H9 (cell line): ENCODE results near the gene SRF. TPM values are rescaled to one million over a fixed set of nuclear protein-coding genes. Genes with fewer than 3 reads are reported as not detected.

Experiments
- DNase-seq: peaks from one replicate; pipeline ENCODE4 v3.0.0-alpha.2; 2017
- H2AFZ ChIP-seq: one replicate; pipeline ENCODE4 v1.6.1; 2013; ENCODE audit warnings: mild to moderate bottlenecking, low read length, control low read depth, moderate library complexity
- H2AK5ac ChIP-seq: 2 replicates; pipeline ENCODE4 v1.6.1; 2013; ENCODE audit warnings: low read length, control low read depth, mixed read lengths; ENCODE audit not compliant: insufficient read length
- H2BK120ac ChIP-seq: one replicate; pipeline ENCODE4 v1.6.1; 2013; ENCODE audit warnings: low read depth, mild to moderate bottlenecking, low read length, control low read depth, inconsistent platforms; ENCODE audit not compliant: poor library complexity, severe bottlenecking
- H2BK12ac ChIP-seq: 2 replicates; pipeline ENCODE4 v1.6.1; 2013; ENCODE audit warnings: low read length, control low read depth, mixed read lengths, low read depth; ENCODE audit not compliant: insufficient read length
- H2BK15ac ChIP-seq: 2 replicates; pipeline ENCODE4 v1.6.1; 2013; ENCODE audit warnings: low read depth, low read length, control low read depth
- H2BK20ac ChIP-seq: one replicate; pipeline ENCODE4 v1.6.1; 2013; ENCODE audit warnings: low read depth, mild to moderate bottlenecking, low read length, control low read depth, inconsistent platforms; ENCODE audit not compliant: poor library complexity, severe bottlenecking
- H2BK5ac ChIP-seq: 2 replicates; pipeline ENCODE4 v1.6.1; 2013; ENCODE audit warnings: low read length, control low read depth, mixed read lengths; ENCODE audit not compliant: insufficient read length
- H3K14ac ChIP-seq: 2 replicates; pipeline ENCODE4 v1.6.1; 2013; ENCODE audit warnings: low read length, control low read depth; ENCODE audit not compliant: insufficient read depth
- H3K18ac ChIP-seq: 2 replicates; pipeline ENCODE4 v1.6.1; 2013; ENCODE audit warnings: low read depth, mild to moderate bottlenecking, mixed read lengths, low read length, control low read depth; ENCODE audit not compliant: insufficient read length
- H3K23ac ChIP-seq: 2 replicates; pipeline ENCODE4 v1.6.1; 2013; ENCODE audit warnings: low read length, control low read depth, mixed read lengths, low read depth; ENCODE audit not compliant: insufficient read length
- H3K23me2 ChIP-seq: 2 replicates; pipeline ENCODE4 v1.6.1; 2013; ENCODE audit warnings: low read depth, mild to moderate bottlenecking, mixed read lengths, low read length, control low read depth; ENCODE audit not compliant: insufficient read length, poor library complexity, severe bottlenecking
- H3K27ac ChIP-seq: 2 replicates; pipeline ENCODE4 v1.5.1; 2013; ENCODE audit warnings: low read length, control low read depth, mixed read lengths, low read depth; ENCODE audit not compliant: insufficient read length
- H3K27me3 ChIP-seq: 2 replicates; pipeline ENCODE4 v1.6.1; 2013; ENCODE audit warnings: low read length, control low read depth, inconsistent platforms; ENCODE audit not compliant: insufficient read depth
- H3K4ac ChIP-seq: 2 replicates; pipeline ENCODE4 v1.6.1; 2013; ENCODE audit warnings: low read depth, mild to moderate bottlenecking, control low read depth, inconsistent platforms, low read length, moderate library complexity
- H3K4me1 ChIP-seq: 2 replicates; pipeline ENCODE4 v1.6.1; 2013; ENCODE audit warnings: low read length, control low read depth, inconsistent platforms; ENCODE audit not compliant: insufficient read depth
- H3K4me2 ChIP-seq: 2 replicates; pipeline ENCODE4 v1.6.1; 2013; ENCODE audit warnings: low read length, control low read depth, mixed read lengths; ENCODE audit not compliant: insufficient read length, insufficient read depth
- H3K56ac ChIP-seq: 2 replicates; pipeline ENCODE4 v1.6.1; 2013; ENCODE audit warnings: low read depth, mild to moderate bottlenecking, mixed read lengths, low read length, control low read depth; ENCODE audit not compliant: insufficient read length
- H3K79me1 ChIP-seq: 2 replicates; pipeline ENCODE4 v1.6.1; 2013; ENCODE audit warnings: low read depth, mild to moderate bottlenecking, moderate library complexity, low read length, control low read depth, inconsistent platforms; ENCODE audit not compliant: insufficient read depth, poor library complexity, severe bottlenecking
- H3K79me2 ChIP-seq: 2 replicates; pipeline ENCODE4 v1.6.1; 2013; ENCODE audit warnings: low read length, control low read depth, inconsistent platforms; ENCODE audit not compliant: insufficient read depth
- H3K9ac ChIP-seq: 2 replicates; pipeline ENCODE4 v1.6.1; 2013; ENCODE audit warnings: low read length, control low read depth, mixed read lengths; ENCODE audit not compliant: insufficient read length; ENCODE audit errors: extremely low read depth
- H3K9me3 ChIP-seq: one replicate; pipeline ENCODE4 v1.6.1; 2013; ENCODE audit warnings: low read depth, low read length, inconsistent platforms; ENCODE audit not compliant: control insufficient read depth
- H3T11ph ChIP-seq: one replicate; pipeline ENCODE4 v1.6.1; 2013; ENCODE audit warnings: mild to moderate bottlenecking, low read length, control low read depth, inconsistent platforms
- H4K20me1 ChIP-seq: one replicate; pipeline ENCODE4 v1.6.1; 2013; ENCODE audit not compliant: control insufficient read depth, insufficient read length, insufficient read depth
- H4K5ac ChIP-seq: 2 replicates; pipeline ENCODE4 v1.6.1; 2013; ENCODE audit warnings: low read depth, mild to moderate bottlenecking, mixed read lengths, low read length, control low read depth; ENCODE audit not compliant: insufficient read length
- H4K8ac ChIP-seq: replicated peaks from 2 replicates; pipeline ENCODE4 v1.6.1; 2013; ENCODE audit warnings: low read length, control low read depth, mixed read lengths, low read depth; ENCODE audit not compliant: insufficient read length
- H4K91ac ChIP-seq: 2 replicates; pipeline ENCODE4 v1.6.1; 2013; ENCODE audit warnings: low read depth, mild to moderate bottlenecking, moderate library complexity, mixed read lengths, low read length, control low read depth; ENCODE audit not compliant: insufficient read length
- H3K27ac Mint-ChIP-seq, 3 experiments: 2 replicates in 2 of 3; 3 replicates in 1 of 3; pipeline ENCODE4 v1.8.0; 2020 to 2021; ENCODE audit warnings: mixed read lengths in 3 of 3, mild to moderate bottlenecking in 1 of 3, moderate library complexity in 1 of 3
- H3K27me3 Mint-ChIP-seq: 2 replicates; pipeline ENCODE4 v1.8.0; 2021; ENCODE audit warnings: low read depth, mild to moderate bottlenecking, moderate library complexity, mixed read lengths
- H3K36me3 Mint-ChIP-seq, 3 experiments: 2 replicates in 2 of 3; 3 replicates in 1 of 3; pipeline ENCODE4 v1.8.0; 2020 to 2021; ENCODE audit warnings: low read depth in 3 of 3, mixed read lengths in 3 of 3; ENCODE audit not compliant: insufficient read depth in 1 of 3
- H3K4me1 Mint-ChIP-seq, 2 experiments: 2 replicates each; pipeline ENCODE4 v1.8.0; 2020; ENCODE audit warnings: mixed read lengths in 2 of 2
- H3K4me3 Mint-ChIP-seq, 2 experiments: 2 replicates in 1 of 2; 3 replicates in 1 of 2; pipeline ENCODE4 v1.8.0; 2020 to 2021; ENCODE audit warnings: mild to moderate bottlenecking in 2 of 2, mixed read lengths in 2 of 2, moderate library complexity in 1 of 2
- H3K9me3 Mint-ChIP-seq, 2 experiments: 2 replicates in 1 of 2; 3 replicates in 1 of 2; pipeline ENCODE4 v1.8.0; 2020; ENCODE audit warnings: mild to moderate bottlenecking in 2 of 2, mixed read lengths in 2 of 2, moderate library complexity in 1 of 2
- WGBS: extraction: QIAGEN DNeasy Blood & Tissue Kit; methylation state at CpG from one replicate; pipeline ENCODE4 v1.1.7; 2013; ENCODE audit warnings: missing lambda C conversion rate, low lambda C conversion rate, mixed read lengths; ENCODE audit not compliant: insufficient read length; ENCODE audit errors: extremely low coverage; 5-methylcytosine and 5-hydroxymethylcytosine counted together
- total RNA-seq: library from RNA; stranded (reverse); gene quantifications from 2 replicates; pipeline ENCODE4 v1.2.1, GENCODE V29; 2021
- TF ChIP-seq, protein P1 (sequence below): fragments of 200-600 bp; sonication (generic); conservative IDR thresholded peaks from 3 replicates; pipeline ENCODE4 v1.8.0; 2021; ENCODE audit warnings: antibody characterized with exemption, mild to moderate bottlenecking

Gene SRF
- total RNA-seq, 1 experiment from 2014 or later, result 57.5 TPM

DNA sequence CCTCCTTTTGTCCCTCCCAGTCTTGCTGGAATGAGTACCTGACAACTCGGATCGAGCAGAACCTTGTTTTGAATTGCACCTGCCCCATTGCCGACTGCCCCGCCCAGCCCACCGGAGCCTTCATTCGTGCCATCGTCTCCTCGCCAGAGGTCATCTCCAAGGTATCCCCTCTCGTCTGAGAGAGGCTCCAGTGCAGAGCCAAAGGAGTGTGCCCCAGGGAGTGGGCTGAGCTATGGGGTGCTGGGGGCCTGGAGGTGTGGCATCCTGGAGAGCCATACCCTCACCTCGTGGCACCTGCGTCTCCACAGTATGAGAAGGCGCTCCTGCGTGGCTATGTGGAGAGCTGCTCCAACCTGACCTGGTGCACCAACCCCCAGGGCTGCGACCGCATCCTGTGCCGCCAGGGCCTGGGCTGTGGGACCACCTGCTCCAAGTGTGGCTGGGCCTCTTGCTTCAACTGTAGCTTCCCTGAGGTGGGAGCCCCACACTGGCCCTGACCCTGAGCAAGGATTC lies 49.4 kb downstream of the SRF start:
- H4K8ac ChIP-seq, result no peak overlapping the region
- no peak overlapping the region for H4K5ac ChIP-seq
- H2BK20ac ChIP-seq, result no peak overlapping the region
- no CpG with 5 or more reads among the region's 16 CpGs for WGBS
- no peak overlapping the region for H2BK5ac ChIP-seq
- no peak overlapping the region for H3K23ac ChIP-seq
- H4K91ac ChIP-seq, result no peak overlapping the region
- no peak overlapping the region for H2BK15ac ChIP-seq
- H2BK12ac ChIP-seq, result no peak overlapping the region
- no peak overlapping the region for H3K27ac ChIP-seq
- H3K9me3 ChIP-seq, result no peaks in the 10 kb centered on the region
- H2AFZ ChIP-seq, result no peak overlapping the region
- H4K20me1 ChIP-seq, result no peaks in the 10 kb centered on the region
- H2AK5ac ChIP-seq, result no peak overlapping the region
- no peaks in the 10 kb centered on the region; the same call in 1 of the 2 replicates for H3K4me1 ChIP-seq
- H3K4ac ChIP-seq, result no peak overlapping the region
- Mint-ChIP-seq H3K27ac (peak overlapping the region in 1 of 3 experiments; percentile 72; a peak in 2 of 7 replicates), H3K4me1 (peaks cover 5 to 14% of the 10 kb centered on the region in 2 experiments), H3K36me3 (peaks cover 6 to 25% (median 8%) of the 10 kb centered on the region in 3 experiments), H3K4me3 (no peak overlapping the region), H3K9me3 (no peaks in the 10 kb centered on the region), H3K27me3 (peaks cover 2% of the 10 kb centered on the region; the same call in 1 of the 2 replicates)
- H3T11ph ChIP-seq, result no peak overlapping the region
- H3K14ac ChIP-seq, result no peak overlapping the region; the same call in 1 of the 2 replicates
- H3K56ac ChIP-seq, result no peak overlapping the region
- H3K9ac ChIP-seq, result no peak overlapping the region
- no peaks in the 10 kb centered on the region for H3K79me2 ChIP-seq
- TF ChIP-seq, protein P1, sequence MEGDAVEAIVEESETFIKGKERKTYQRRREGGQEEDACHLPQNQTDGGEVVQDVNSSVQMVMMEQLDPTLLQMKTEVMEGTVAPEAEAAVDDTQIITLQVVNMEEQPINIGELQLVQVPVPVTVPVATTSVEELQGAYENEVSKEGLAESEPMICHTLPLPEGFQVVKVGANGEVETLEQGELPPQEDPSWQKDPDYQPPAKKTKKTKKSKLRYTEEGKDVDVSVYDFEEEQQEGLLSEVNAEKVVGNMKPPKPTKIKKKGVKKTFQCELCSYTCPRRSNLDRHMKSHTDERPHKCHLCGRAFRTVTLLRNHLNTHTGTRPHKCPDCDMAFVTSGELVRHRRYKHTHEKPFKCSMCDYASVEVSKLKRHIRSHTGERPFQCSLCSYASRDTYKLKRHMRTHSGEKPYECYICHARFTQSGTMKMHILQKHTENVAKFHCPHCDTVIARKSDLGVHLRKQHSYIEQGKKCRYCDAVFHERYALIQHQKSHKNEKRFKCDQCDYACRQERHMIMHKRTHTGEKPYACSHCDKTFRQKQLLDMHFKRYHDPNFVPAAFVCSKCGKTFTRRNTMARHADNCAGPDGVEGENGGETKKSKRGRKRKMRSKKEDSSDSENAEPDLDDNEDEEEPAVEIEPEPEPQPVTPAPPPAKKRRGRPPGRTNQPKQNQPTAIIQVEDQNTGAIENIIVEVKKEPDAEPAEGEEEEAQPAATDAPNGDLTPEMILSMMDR, result no peak
- H2BK120ac ChIP-seq, result no peak overlapping the region
- no peaks in the 10 kb centered on the region for H3K27me3 ChIP-seq
- no peaks in the 10 kb centered on the region for H3K23me2 ChIP-seq
- H3K18ac ChIP-seq, result no peak overlapping the region
- H3K4me2 ChIP-seq, result no peak overlapping the region
- DNase-seq, result no peak
- no peaks in the 10 kb centered on the region for H3K79me1 ChIP-seq
